SK-N-SH (cell line): ENCODE data around the gene C1orf232. TPM values are rescaled to one million over a fixed set of nuclear protein-coding genes. Genes with fewer than 3 reads are reported as not detected.

Experiments
- CTCF ChIA-PET: fragments of 300-600, 350-600 bp; formaldehyde crosslinking; extraction: SDS; loops from one replicate; lab custom pipeline; 2021; lab: Yijun Ruan, JAX
- POLR2A ChIA-PET: fragments of 350-600 bp; sonication (Branson Sonifier 250); formaldehyde crosslinking; extraction: SDS; loops from one replicate; lab custom pipeline; 2020; ENCODE audit warnings: antibody characterized with exemption, inconsistent platforms; lab: Yijun Ruan, JAX
- DNase-seq: peaks from one replicate; pipeline ENCODE4 v3.0.0; 2012
- H2AFZ ChIP-seq: fragments of 200-600 bp; sonication (generic); 2 replicates; pipeline ENCODE4 v1.8.1; 2016; ENCODE audit warnings: antibody characterized with exemption, mild to moderate bottlenecking, low read depth
- H3F3A ChIP-seq: fragments of 200-600 bp; sonication (generic); replicated peaks from 2 replicates; pipeline ENCODE3; 2016; ENCODE audit warnings: antibody characterized with exemption, mild to moderate bottlenecking; ENCODE audit not compliant: insufficient read depth
- H3K27ac ChIP-seq, 2 experiments: fragments of 200-500 bp in 1 of 2; fragments of 200-600 bp in 1 of 2; sonication (Bioruptor generic) in 1 of 2; sonication (generic), shearing (Covaris generic) in 1 of 2; 2 replicates each; pipeline versions ENCODE4 v1.5.1 to v1.6.1; 2014 to 2016; ENCODE audit warnings: low read depth in 2 of 2, inconsistent platforms in 1 of 2, low read length in 1 of 2, mild to moderate bottlenecking in 1 of 2, mixed read lengths in 1 of 2
- H3K27me3 ChIP-seq: fragments of 200-600 bp; sonication (generic), shearing (Covaris generic); 2 replicates; pipeline ENCODE4 v1.6.1; 2016; ENCODE audit warnings: mixed run types; ENCODE audit not compliant: insufficient read depth
- H3K36me3 ChIP-seq, 2 experiments: fragments of 200-500 bp in 1 of 2; fragments of 200-600 bp in 1 of 2; sonication (Bioruptor generic) in 1 of 2; sonication (generic) in 1 of 2; replicated peaks in 1 of 2; 2 replicates each; pipeline versions ENCODE3 to v1.5.1; 2014 to 2016; ENCODE audit warnings: low read length in 1 of 2, mild to moderate bottlenecking in 1 of 2; ENCODE audit not compliant: insufficient read depth in 2 of 2, control insufficient read depth in 1 of 2
- H3K4me1 ChIP-seq, 2 experiments: fragments of 200-500 bp in 1 of 2; fragments of 200-600 bp in 1 of 2; sonication (Bioruptor generic) in 1 of 2; sonication (generic), shearing (Covaris generic) in 1 of 2; 2 replicates each; pipeline versions ENCODE4 v1.5.1 to v1.6.1; 2014 to 2016; ENCODE audit warnings: low read depth in 1 of 2, low read length in 1 of 2, mixed run types in 1 of 2; ENCODE audit not compliant: insufficient read depth in 2 of 2, control insufficient read depth in 1 of 2
- H3K4me2 ChIP-seq: fragments of 200-600 bp; sonication (generic), shearing (Covaris generic); 2 replicates; pipeline ENCODE4 v1.6.1; 2017; ENCODE audit warnings: mixed run types
- H3K4me3 ChIP-seq, 2 experiments: fragments of 200-500 bp in 1 of 2; fragments of 200-600 bp in 1 of 2; sonication (Bioruptor generic) in 1 of 2; sonication (generic), shearing (Covaris generic) in 1 of 2; 2 replicates each; pipeline versions ENCODE4 v1.5.1 to v1.8.1; 2014 to 2016; ENCODE audit warnings: low read depth in 2 of 2, inconsistent platforms in 1 of 2, low read length in 1 of 2, mild to moderate bottlenecking in 1 of 2, mixed read lengths in 1 of 2, moderate library complexity in 1 of 2
- H3K79me2 ChIP-seq: fragments of 200-600 bp; sonication (generic); 2 replicates; pipeline ENCODE4 v1.8.1; 2017; ENCODE audit warnings: mild to moderate bottlenecking; ENCODE audit not compliant: insufficient read depth
- H3K9ac ChIP-seq: fragments of 200-600 bp; sonication (generic); 2 replicates; pipeline ENCODE4 v1.6.1; 2017; ENCODE audit warnings: mixed run types
- H3K9me2 ChIP-seq: fragments of 200-600 bp; sonication (generic); 2 replicates; pipeline ENCODE4 v1.6.1; 2017; ENCODE audit warnings: mixed run types
- H3K9me3 ChIP-seq: fragments of 200-600 bp; sonication (generic); 2 replicates; pipeline ENCODE4 v1.6.1; 2017; ENCODE audit warnings: mixed run types, mild to moderate bottlenecking, moderate library complexity
- H4K20me1 ChIP-seq: fragments of 200-600 bp; sonication (generic); 2 replicates; pipeline ENCODE4 v1.6.1; 2017; ENCODE audit warnings: mild to moderate bottlenecking, mixed run types; ENCODE audit not compliant: insufficient read depth
- CHD2 ChIP-seq: fragments of 150-350 bp; IDR thresholded peaks from 2 replicates; pipeline ENCODE4 v1.6.1; 2018; ENCODE audit warnings: low read length; ENCODE audit not compliant: partially characterized antibody
- CTCF ChIP-seq: fragments of 200-600 bp; sonication (generic); IDR thresholded peaks from 2 replicates; pipeline ENCODE4 v1.6.1; 2017; ENCODE audit warnings: antibody characterized with exemption, mild to moderate bottlenecking, moderate library complexity
- ELF1 ChIP-seq: IDR thresholded peaks from 2 replicates; pipeline ENCODE4 v1.4.0; 2012
- EZH2phosphoT487 ChIP-seq: fragments of 200-600 bp; sonication (generic); IDR thresholded peaks from 2 replicates; pipeline ENCODE4 v1.6.1; 2017; ENCODE audit warnings: low read depth, mixed run types, mild to moderate bottlenecking, antibody characterized with exemption, moderate library complexity, borderline replicate concordance
- FOSL2 ChIP-seq: IDR thresholded peaks from 2 replicates; pipeline ENCODE4 v1.4.0; 2012; ENCODE audit warnings: low read depth, mild to moderate bottlenecking, moderate library complexity, borderline replicate concordance
- GABPA ChIP-seq: IDR thresholded peaks from 2 replicates; pipeline ENCODE4 v1.4.0; 2012; ENCODE audit warnings: low read depth, mild to moderate bottlenecking
- GATA2 ChIP-seq: sonication (generic); formaldehyde crosslinking; IDR thresholded peaks from 2 replicates; pipeline ENCODE4 v1.5.0; 2020; ENCODE audit warnings: mild to moderate bottlenecking, missing genetic modification reagents
- MAX ChIP-seq: IDR thresholded peaks from 2 replicates; pipeline ENCODE4 v1.4.0; 2012; ENCODE audit warnings: low read depth
- MEF2A ChIP-seq: IDR thresholded peaks from 2 replicates; pipeline ENCODE4 v1.4.0; 2012; ENCODE audit warnings: low read depth, borderline replicate concordance
- MXI1 ChIP-seq: IDR thresholded peaks from 2 replicates; pipeline ENCODE4 v1.6.1; 2012; ENCODE audit warnings: mild to moderate bottlenecking, low read depth, low read length, improper control_type of control experiment
- NFIC ChIP-seq: IDR thresholded peaks from 2 replicates; pipeline ENCODE4 v1.4.0; 2012; ENCODE audit warnings: borderline replicate concordance
- NRF1 ChIP-seq: IDR thresholded peaks from 2 replicates; pipeline ENCODE4 v1.6.1; 2012; ENCODE audit warnings: low read depth, mild to moderate bottlenecking, low read length
- POLR2AphosphoS5 ChIP-seq: IDR thresholded peaks from 2 replicates; pipeline ENCODE4 v1.6.1; 2012; ENCODE audit warnings: low read depth, low read length
- RAD21 ChIP-seq: IDR thresholded peaks from 2 replicates; pipeline ENCODE4 v1.6.1; 2012; ENCODE audit warnings: mild to moderate bottlenecking, low read length
- RFX5 ChIP-seq: IDR thresholded peaks from 2 replicates; pipeline ENCODE4 v1.6.1; 2012; ENCODE audit warnings: mild to moderate bottlenecking, improper control_type of control experiment, low read length
- RXRA ChIP-seq: IDR thresholded peaks from 2 replicates; pipeline ENCODE4 v1.4.0; 2012; ENCODE audit warnings: low read depth, mild to moderate bottlenecking, borderline replicate concordance
- SIN3A ChIP-seq: IDR thresholded peaks from 2 replicates; pipeline ENCODE4 v1.6.1; 2012; ENCODE audit warnings: low read depth, mild to moderate bottlenecking, low read length, moderate library complexity, borderline replicate concordance
- SMC3 ChIP-seq: IDR thresholded peaks from 2 replicates; pipeline ENCODE4 v1.6.1; 2012; ENCODE audit warnings: low read depth, low read length, improper control_type of control experiment
- TAF1 ChIP-seq: IDR thresholded peaks from 2 replicates; pipeline ENCODE4 v1.6.1; 2012; ENCODE audit warnings: low read depth, mild to moderate bottlenecking, low read length, moderate library complexity, borderline replicate concordance
- TEAD4 ChIP-seq: IDR thresholded peaks from 2 replicates; pipeline ENCODE4 v1.4.0; 2012; ENCODE audit warnings: mild to moderate bottlenecking, borderline replicate concordance; ENCODE audit not compliant: insufficient read depth
- USF1 ChIP-seq: IDR thresholded peaks from 2 replicates; pipeline ENCODE4 v1.4.0; 2012; ENCODE audit warnings: low read depth, borderline replicate concordance
- WGBS: methylation state at CpG from one replicate; pipeline ENCODE4 v1.1.6; 2017; ENCODE audit warnings: low lambda C conversion rate; 5-methylcytosine and 5-hydroxymethylcytosine counted together
- polyA plus RNA-seq, 3 experiments: library from polyadenylated mRNA; depleted of rRNA; stranded (reverse); fragments of >200 nt; gene quantifications; 2 replicates each; pipeline ENCODE4 v1.2.3, GENCODE V29; 2012

The C1orf232 gene
- polyA plus RNA-seq, 1 of the 3 experiments (the other 2 are of a cell fraction) = not detected

GRCh38 chr1:26169669-26170471 lies 1.1 kb upstream of the C1orf232 start, which contains the start of gene ZNF593:
Gene ZNF593, plus strand, starts transcription at chr1:26169908. Its CDS starts 76 bp downstream, at chr1:26169984.
- CTCF ChIA-PET = interaction anchor here (0.6 to 2.7 kb wide), 41 partner anchors 9 to 195 kb away, joined by 3 to 28 read pairs (median 4); partner anchors contain the start of genes CEP85, EXTL1 and PAFAH2
- POLR2A ChIA-PET = interaction anchor here (1.1 to 1.6 kb wide), 2 partner anchors 58 to 64 kb away, joined by 3 read pairs; partner anchors contain the start of genes CEP85 and PDIK1L

More at GRCh38 chr1:26169669-26170471, 1.1 kb upstream of the C1orf232 start, which contains the start of gene ZNF593:
- H3K4me1 ChIP-seq = peaks cover 0 to 18% of the 10 kb centered on the region in 2 experiments; a peak in 2 of 4 replicates
- H3K27ac ChIP-seq = peak within 1 kb of the TSS; percentile 48 to 54; a peak in 3 of 4 replicates
- H4K20me1 ChIP-seq = no peaks in the 10 kb centered on the region
- H3K27me3 ChIP-seq = no peaks in the 10 kb centered on the region
- H3K9me2 ChIP-seq = no peaks in the 10 kb centered on the region
- peak; percentile 82 for TF ChIP-seq ELF1
- no peak for TF ChIP-seq RXRA
- peak; percentile 72 for TF ChIP-seq SMC3
- TF ChIP-seq CHD2 = peak; percentile 60
- peak; percentile 78 for TF ChIP-seq CTCF
- TF ChIP-seq GABPA = peak; percentile 77
- TF ChIP-seq FOSL2 = peak; percentile 47; the same call in 1 of the 2 replicates
- TF ChIP-seq MEF2A = no peak
- peak; percentile 47; the same call in 1 of the 2 replicates for TF ChIP-seq RAD21
- TF ChIP-seq POLR2AphosphoS5 = peak; percentile 83
- peak; percentile 99 for TF ChIP-seq MXI1
- 0 out of 2 replicates have a peak, but pooled peaks have one; percentile 43 for TF ChIP-seq USF1
- TF ChIP-seq RFX5 = 0 out of 2 replicates have a peak, but pooled peaks have one; percentile 54
- TF ChIP-seq TEAD4 = no peak
- TF ChIP-seq GATA2 (CRISPR knock-in tag) = no peak
- TF ChIP-seq MAX = peak; percentile 98
- peak; percentile 60; the same call in 1 of the 2 replicates for TF ChIP-seq TAF1
- no peak for TF ChIP-seq NRF1
- no peak for TF ChIP-seq NFIC
- TF ChIP-seq EZH2phosphoT487 = no peak
- peak; percentile 96; the same call in 1 of the 2 replicates for TF ChIP-seq SIN3A
- H3K9me3 ChIP-seq = no peaks in the 10 kb centered on the region
- peaks cover 0 to 2% of the 10 kb centered on the region in 2 experiments for H3K36me3 ChIP-seq
- H3K4me3 ChIP-seq = peak within 1 kb of the TSS; percentile 85 to 98
- H2AFZ ChIP-seq = peak within 1 kb of the TSS; percentile 86
- H3K4me2 ChIP-seq = peak within 1 kb of the TSS; percentile 95
- 18% methylated on average over 10 of the region's 76 CpGs for WGBS
- peak within 1 kb of the TSS; percentile 92 for H3K9ac ChIP-seq
- peaks cover 12% of the 10 kb centered on the region for H3F3A ChIP-seq
- peak; percentile 99 for DNase-seq
- peaks cover 17% of the 10 kb centered on the region; the same call in 1 of the 2 replicates for H3K79me2 ChIP-seq
